ENCODE data around the gene KHDRBS2.

GRCh38 chr6:62288562-62288961 lies 2.5 kb upstream of the KHDRBS2 start:
- no peak for TF ChIP-seq CTCF (conservative IDR thresholded peaks at IDR 0.05 in 1 of 2, IDR thresholded peaks at IDR 0.05 in 1 of 2; ENCODE audit: low read depth in 1 of 2, low read length in 2 of 2)
- no peak for TF ChIP-seq EZH2 (IDR thresholded peaks at IDR 0.05; ENCODE audit: low read length, missing control alignments)

Data from fibroblast of lung (primary cell).